SKM-1 (cell line): ENCODE results near the gene NR2C2AP.
"Not testable (repeated sequence)": the region's sequence is repeated elsewhere in the genome, so short reads cannot be mapped to it uniquely, and the experiment has no call there.

Source experiments
- DNase-seq: peaks from one replicate; lab custom pipeline; 2025; ENCODE audit not compliant: unreplicated experiment; lab: John Stamatoyannopoulos, UW

NR2C2AP gene, protein sequence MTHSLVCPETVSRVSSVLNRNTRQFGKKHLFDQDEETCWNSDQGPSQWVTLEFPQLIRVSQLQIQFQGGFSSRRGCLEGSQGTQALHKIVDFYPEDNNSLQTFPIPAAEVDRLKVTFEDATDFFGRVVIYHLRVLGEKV

DNA sequence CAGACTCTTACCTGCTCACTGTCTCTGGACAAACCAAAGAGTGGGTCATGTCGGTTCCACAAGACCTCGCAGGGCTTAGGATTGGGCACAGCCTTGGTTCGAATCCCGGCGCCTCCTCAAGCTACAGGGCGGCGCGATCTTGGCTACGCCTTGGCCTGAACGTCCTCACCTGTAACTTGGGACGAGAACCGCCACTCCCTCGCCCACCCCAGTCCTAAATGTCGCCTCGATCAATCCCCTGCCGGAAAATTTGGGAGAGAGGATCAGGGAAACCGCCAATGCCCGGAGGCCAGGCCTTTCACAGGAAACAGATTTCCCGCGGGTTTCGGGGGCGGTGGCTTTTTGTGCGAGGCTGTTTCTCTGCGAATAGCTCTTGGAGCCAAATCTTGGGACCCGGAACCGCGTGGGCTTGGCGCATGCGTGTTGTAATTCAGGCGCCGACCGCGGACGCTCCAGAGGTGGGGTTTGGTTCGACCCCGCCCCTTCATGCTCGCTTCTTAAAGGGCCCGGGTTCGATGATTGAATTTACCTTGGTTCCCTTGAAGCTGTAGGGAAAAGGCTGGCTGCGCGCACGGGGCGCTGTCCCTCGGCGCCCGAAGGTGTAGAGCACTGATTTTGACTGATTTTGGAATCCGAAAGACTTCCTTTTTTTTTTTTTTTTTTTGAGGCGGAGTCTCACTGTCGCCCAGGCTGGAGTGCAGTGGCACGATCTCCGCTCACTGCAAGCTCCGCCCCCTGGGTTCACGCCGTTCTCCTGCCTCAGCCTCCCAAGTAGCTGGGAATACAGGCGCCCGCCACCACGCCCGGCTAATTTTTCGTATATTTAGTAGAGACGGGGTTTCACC, at the start of gene NR2C2AP:
Gene NR2C2AP, minus strand, starts transcription at position 403 of the 845 bp plus-strand sequence. Its CDS starts 354 bp downstream, at position 49.
- DNase-seq = peak; percentile 87

DNA sequence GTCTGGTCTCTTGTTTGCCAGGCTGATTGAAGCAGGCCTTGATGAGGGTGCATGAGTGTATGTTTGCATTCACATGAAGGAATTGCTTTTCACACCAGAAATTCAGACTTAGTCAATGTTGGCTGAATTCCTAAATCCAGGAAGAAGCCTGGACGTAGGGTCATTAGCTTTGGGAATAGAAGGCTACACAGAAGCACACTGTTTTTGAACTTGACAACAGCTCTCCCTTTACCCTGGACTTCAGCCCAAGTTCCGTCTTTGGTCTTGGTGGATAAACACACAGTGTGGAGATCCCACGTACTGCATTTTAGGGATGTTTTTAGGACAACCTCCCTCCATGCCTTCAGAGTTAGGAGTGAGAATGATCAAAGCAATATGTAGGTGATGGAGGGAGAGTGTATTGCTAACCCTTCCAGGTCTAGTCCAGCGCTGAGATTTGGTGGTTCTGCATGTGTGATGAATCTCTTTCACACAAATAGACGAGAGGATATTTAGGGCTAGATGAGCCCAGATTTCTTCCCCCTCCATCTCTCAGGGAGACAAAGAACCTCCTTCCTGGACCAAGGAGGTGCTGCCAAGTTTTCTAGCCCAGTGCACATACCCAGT, 47.1 kb upstream of the NR2C2AP start:
- DNase-seq = no peak

DNA sequence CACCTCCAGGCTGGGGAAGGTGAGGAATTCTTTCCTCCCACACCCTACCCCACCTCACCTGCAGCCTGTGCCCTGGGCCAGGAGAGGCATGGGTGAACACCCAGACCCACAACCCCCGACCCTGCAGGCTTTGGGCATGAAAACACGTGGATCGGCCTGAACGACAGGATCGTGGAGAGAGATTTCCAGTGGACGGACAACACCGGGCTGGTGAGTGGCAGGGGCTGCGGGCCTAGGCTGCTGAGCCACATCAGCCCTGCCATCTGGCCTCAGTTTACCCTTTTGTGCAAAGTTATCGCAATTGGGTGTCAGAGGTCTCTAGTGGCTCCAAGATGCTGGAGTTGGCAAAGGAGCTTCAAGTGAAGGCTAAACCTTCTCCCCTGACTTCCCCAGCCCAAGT, 37.3 kb upstream of the NR2C2AP start:
- DNase-seq = no peak

DNA sequence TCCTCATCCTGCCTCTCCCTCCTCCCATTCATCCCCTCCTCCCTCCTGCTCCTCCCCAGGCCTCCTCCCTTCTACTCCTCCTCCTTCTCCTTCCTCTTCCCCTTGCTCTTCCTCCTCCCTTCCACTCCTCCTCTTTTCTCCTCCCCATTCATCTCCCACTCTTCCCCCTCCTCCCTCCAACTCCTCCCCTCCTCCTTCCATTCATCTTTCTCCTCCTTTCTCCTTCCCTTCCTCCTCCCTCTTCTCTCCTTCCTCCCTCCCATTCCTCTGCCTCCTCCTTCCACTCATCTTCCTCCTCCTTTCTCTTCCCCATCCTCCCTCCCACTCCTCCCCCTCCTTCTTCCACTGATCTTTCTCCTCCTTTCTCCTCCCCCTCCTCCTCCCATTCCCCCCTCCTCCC, 36.5 kb upstream of the NR2C2AP start:
- DNase-seq = no peak

DNA sequence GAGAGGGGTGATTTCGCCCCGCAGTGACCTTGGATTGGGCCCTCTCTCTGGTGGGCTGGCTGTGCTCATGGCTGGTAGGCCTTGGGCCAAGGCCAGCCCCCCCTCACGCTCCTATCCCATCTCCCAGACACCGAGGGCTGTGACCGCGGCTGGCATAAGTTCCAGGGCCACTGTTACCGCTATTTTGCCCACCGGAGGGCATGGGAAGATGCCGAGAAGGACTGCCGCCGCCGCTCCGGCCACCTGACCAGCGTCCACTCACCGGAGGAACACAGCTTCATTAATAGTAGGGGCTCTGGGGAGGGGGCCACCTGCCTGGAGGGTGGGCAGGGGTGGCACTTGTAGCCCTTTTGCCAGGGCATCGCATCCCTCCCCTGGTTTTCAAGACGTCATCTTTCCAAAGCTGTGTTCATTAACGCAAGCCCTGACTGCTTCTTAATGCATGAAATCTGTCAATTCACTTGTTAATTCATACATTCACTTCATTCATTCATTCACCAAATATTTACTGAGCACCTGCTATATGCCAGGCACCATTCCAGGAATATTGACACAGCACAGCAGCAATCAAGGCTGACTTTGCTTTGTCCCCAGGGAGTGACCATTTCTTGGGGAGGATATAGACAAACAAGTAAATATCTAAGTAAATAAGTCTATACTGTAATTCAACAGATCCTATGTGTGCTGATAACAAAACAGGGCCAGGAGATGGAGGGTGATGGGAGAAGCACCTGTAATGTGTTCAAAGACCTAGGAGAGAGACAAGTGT, 35.1 kb upstream of the NR2C2AP start:
- DNase-seq = no peak

DNA sequence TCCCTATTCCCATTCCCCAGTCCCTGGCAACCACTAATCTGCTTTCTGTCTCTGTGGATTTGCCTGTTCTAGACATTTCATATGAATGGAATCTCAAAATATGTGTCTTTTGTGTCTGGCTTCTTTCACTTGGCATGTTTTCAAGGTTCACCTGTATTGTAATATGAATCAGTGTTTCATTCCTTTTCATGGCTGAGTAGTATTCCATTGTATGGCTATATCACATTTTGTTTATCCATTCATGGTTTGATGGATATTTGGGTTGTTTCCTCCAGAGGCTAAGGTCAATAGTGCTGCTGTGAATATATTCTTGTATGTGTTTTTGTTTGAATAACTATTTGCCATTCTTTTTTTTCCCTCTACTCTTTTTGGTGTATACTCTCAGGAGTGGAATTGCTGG, 33.0 kb upstream of the NR2C2AP start:
- DNase-seq = no peak

DNA sequence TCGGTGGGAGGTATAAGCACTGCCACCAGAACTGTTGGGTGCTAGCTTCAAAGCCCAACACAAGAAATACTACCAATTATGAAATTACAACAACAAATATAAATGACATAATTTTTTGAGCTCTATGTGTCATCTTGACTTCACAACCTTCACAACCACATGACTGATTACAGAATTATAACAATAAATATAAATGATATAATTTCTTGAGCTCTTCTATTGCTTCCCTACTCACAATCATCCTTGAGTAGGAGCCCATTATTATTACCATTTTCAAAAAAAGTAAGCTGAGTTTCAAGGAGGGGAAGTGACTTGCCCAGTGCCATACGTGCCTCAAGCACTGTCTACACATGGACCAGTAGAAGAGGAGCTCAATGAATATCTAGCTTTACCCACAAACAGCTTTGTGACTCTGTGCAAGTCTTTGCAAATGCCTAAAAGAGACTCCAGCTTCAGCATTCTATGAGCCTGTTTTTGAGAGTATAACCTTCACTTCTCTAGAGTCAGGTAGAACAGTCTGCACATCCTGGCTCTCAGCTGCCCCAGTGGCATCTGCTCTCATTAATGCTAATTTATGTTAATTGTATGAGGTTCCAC, 31.1 kb upstream of the NR2C2AP start:
- no peak for DNase-seq

DNA sequence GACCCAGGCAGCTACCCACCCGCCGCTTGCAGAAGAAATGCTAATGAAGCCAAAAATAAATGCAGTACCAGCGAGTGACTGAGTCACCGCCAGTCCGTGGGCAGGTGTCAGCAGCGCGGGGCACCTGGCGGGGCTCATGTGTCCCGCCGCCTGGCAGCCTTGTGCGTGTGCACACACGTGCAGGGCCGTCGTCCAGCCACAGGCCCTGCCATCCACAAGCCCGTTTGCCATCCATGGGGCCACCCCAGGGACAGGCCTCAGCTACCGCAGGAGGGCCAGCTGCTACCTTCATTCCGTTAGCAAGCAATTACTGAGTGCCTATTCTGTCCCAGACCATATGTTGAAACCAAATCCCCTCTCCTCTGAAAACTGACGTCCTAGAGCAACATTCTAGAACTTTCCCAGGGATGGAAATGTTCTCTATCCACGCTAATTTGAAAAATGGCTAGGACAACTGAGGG, 29.1 kb upstream of the NR2C2AP start:
- no peak for DNase-seq

DNA sequence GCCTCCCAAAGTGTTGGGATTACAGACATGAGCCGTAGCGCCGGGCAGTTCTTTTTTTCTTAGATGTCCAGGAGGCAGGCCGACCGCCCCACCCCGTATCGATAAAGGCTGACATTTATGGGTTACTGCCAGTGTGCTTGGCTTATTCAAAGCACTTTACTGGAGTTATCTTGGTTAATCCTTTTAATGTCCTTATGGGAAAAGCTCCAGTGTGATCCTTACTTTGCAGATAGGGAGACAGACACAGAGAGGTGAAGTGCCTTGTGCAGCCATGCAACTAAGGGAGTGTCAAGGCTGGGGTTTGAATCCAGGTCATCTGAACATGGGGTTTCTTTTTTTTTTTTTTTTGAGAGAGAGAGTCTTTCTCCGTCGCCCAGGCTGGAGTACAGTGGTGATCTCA, 27.8 kb upstream of the NR2C2AP start:
- DNase-seq = no peak

DNA sequence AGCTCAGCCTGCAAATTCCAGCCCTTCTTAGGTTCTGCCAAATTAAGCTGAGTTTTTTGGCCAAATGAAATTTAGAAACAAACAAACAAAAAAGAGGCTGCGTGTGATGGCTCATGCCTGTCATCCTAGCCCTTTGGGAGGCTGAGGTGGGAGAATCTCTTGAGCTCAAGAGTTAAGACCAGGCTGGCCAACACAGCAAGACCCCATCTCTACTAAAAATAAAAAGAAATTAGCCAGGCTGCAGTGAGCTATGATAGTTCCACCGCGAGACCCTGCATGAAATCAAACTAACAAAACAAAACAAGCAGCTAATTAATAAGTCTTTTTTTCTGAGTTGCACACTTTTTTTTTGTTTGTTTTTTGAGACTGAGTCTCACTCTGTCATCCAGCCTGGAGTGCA, 26.5 kb upstream of the NR2C2AP start:
- no peak for DNase-seq

DNA sequence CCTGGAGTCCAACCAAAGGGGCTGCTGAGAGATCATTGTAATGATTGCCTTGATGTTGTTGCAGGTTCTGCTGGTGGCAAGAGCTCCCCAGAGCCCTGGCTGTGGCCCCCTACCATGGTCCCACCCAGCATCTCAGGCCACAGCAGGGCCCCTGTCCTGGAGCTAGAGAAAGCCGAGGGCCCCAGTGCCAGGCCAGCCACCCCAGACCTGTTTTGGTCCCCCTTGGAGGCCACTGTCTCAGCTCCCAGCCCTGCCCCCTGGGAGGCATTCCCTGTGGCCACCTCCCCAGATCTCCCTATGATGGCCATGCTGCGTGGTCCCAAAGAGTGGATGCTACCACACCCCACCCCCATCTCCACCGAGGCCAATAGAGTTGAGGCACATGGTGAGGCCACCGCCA, 24.0 kb upstream of the NR2C2AP start:
- DNase-seq = no peak

DNA sequence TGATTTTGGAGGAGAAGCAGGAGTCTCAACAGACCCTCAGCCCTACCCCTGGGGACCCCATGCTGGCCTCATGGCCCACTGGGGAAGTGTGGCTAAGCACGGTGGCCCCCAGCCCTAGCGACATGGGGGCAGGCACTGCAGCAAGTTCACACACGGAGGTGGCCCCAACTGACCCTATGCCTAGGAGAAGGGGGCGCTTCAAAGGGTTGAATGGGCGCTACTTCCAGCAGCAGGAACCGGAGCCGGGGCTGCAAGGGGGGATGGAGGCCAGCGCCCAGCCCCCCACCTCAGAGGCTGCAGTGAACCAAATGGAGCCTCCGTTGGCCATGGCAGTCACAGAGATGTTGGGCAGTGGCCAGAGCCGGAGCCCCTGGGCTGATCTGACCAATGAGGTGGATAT, 23.4 kb upstream of the NR2C2AP start:
- DNase-seq = no peak

DNA sequence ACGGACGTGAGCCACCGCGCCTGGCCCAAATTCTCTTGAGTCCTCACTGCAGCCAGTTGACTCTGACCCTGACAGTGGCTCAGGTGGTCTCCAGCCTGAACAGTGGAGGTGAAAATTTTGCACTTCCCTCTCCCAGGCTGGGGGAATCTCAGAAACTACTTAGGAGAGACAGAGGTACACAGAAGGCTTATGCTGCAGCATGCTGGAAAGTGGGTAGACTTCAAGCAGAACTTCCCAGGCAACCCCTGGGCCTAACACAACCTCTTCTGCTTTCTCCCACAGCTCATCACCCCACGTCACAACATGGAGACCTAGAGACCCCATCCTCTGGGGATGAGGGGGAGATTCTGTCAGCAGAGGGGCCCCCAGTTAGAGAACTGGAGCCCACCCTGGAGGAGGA, 23.0 kb upstream of the NR2C2AP start:
- no peak for DNase-seq

DNA sequence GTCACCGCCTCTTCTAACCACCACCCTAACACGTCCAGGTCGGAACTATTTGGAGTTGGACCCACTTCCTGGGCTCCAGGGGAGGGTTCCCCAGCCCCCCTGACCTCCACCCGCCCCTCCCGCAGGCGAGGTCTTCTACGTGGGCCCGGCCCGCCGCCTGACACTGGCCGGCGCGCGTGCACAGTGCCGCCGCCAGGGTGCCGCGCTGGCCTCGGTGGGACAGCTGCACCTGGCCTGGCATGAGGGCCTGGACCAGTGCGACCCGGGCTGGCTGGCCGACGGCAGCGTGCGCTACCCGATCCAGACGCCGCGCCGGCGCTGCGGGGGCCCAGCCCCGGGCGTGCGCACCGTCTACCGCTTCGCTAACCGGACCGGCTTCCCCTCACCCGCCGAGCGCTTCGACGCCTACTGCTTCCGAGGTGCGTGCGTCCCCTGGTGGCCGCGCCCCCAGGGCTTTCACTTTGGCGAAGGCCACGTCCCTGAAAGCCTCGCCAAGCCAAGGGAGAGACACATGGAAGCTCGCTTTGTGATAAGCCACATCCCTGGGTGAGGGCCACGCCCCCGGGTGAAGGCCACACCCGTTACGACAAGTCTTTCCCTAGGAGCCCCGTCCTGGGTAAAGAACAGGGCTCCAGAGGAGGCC, 21.8 kb upstream of the NR2C2AP start:
- DNase-seq = peak; percentile 28

DNA sequence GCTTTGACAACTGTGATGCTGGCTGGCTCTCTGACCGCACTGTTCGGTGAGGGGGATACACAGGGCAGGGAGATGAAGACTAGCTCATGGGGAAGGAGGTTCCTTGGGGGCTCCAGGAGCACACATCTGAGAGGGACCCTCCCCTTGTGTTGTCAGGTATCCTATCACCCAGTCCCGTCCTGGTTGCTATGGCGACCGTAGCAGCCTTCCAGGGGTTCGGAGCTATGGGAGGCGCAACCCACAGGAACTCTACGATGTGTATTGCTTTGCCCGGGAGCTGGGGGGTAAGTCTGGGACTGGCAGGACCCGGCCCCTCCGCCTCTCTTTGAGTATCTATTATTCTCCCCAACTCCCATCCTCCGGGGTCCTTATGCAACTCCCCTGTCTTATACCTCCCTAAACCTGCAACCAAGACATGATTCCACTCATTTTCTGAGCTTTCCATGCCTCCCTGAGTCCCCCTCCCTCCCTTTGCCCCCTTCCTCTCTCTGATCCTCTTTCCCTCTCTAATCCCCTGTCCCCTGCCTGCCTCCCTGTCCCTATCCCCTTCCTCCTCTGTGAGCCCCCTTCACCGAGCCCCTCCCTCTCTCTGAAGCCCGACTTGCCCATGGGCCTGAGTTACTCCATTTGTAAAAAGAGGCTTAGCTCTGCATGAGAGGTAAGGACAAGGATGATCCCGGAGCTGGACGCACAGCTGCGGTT, 21.1 kb upstream of the NR2C2AP start:
- DNase-seq = no peak

DNA sequence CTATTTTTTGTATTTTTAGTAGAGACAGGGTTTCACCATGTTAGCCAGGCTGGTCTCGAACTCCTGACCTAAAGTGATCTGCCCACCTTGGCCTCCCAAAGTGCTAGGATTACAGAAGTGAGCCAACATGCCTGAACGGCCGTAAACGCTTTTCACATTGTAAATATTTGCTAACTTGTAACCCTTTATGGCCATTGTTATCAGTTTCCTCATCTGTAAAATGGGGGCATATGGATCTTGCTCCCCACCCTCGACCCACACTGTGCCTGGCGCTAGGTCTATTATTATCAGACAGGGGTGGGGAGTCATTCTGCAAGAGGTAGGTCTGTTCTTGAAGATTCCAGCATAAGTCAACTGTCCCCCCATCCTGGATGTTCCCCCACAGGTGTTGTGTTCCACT, 20.4 kb upstream of the NR2C2AP start:
- no peak for DNase-seq

DNA sequence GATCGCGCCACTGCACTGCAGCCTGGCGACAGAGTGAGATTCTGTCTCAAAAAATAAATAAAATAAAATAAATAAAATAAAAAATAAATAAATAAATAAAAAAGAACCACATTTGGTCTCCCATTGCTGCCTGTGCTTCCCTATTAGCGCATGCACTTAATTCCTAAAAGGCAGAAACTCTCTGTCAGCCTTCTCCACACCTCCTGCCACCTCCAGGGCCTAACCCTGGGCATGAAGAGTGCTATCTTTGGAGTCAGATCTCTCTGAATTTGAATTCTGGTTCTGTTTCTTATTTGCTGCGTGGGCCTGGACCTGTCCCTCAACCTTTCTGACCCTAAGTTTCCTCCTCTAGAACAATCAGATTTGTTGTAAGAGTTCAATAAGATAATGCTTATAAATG, 19.8 kb upstream of the NR2C2AP start:
- no peak for DNase-seq

DNA sequence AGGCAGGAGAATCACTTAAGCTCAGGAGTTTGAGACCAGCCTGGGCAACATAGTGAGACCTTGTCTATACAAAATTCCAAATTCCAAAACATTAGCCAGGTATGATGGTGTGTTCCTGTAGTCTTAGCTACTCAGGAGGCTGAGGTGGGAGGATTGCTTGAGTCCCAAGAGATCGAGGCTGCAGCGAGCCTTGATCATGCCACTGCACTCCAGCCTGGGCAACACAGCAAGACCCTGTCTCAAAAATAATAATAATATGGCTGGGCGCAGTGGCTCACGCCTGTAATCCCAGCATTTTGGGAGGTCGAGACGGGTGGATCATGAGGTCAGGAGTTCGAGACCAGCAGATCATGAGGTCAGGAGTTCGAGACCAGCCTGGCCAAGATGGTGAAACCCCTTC, 17.8 kb upstream of the NR2C2AP start:
- DNase-seq = not testable (repeated sequence)

DNA sequence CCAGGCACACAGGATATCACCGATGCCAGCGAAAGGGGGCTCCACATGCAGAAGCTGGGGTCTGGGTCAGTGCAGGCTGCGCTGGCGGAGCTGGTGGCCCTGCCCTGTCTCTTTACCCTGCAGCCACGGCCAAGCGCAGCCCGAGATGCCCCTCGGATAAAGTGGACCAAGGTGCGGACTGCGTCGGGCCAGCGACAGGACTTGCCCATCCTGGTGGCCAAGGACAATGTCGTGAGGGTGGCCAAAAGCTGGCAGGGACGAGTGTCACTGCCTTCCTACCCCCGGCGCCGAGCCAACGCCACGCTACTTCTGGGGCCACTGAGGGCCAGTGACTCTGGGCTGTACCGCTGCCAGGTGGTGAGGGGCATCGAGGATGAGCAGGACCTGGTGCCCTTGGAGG, 15.7 kb upstream of the NR2C2AP start:
- no peak for DNase-seq

DNA sequence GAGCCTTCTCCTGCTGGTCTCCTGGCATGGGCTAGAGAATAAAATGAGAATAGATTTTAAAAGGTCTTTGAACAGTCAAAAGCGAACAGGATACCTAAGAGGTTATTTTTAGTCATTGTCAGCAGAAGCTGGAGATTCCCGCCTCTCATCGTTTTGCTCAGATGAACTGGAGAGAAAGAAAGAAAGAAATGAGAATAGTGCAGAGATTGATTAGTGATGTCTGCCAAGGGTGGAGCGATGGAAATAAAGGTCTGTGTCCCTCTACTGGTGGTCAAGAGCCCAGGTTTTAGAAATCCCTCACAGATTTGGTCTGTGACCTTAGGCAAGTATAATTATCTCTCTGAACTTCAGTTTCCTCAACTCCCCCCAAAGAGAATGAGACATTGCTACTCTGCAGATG, 13.9 kb upstream of the NR2C2AP start:
- DNase-seq = no peak
